AG20443 (cell line): ENCODE results near the gene RILP.

ENCODE experiments used
- DNase-seq: peaks from one replicate; pipeline ENCODE4 v3.0.0; 2012; ENCODE audit warnings: low spot score, mixed read lengths

The RILP gene

GRCh38 chr17:1627982-1628855, 21.4 kb downstream of the RILP start, which contains the start of gene SLC43A2:
SLC43A2 (minus strand) TSS chr17:1628834; CDS start chr17:1627874, 960 bp downstream.
- DNase-seq = peak; percentile 96

GRCh38 chr17:1627182-1627981, 22.3 kb downstream of the RILP start:
- peak; percentile 63 for DNase-seq

- DNase-seq = no peak
Measured at GRCh38 chr17:1626333-1626732, 23.3 kb downstream of the RILP start.

- no peak for DNase-seq
Measured at GRCh38 chr17:1625581-1625980, 24.1 kb downstream of the RILP start.

- DNase-seq = no peak
Measured at GRCh38 chr17:1625053-1625452, 24.6 kb downstream of the RILP start.

GRCh38 chr17:1624650-1625049, 25.0 kb downstream of the RILP start:
- no peak for DNase-seq

- DNase-seq = no peak
Measured at GRCh38 chr17:1623057-1623630, 26.5 kb downstream of the RILP start.

GRCh38 chr17:1621273-1621954, 28.3 kb downstream of the RILP start:
- no peak for DNase-seq

GRCh38 chr17:1620486-1620885, 29.2 kb downstream of the RILP start:
- DNase-seq = no peak

- peak; percentile 85 for DNase-seq
Measured at GRCh38 chr17:1617620-1618174, 32.0 kb downstream of the RILP start.

GRCh38 chr17:1616101-1616500, 33.6 kb downstream of the RILP start:
- no peak for DNase-seq

GRCh38 chr17:1612400-1612799, 37.3 kb downstream of the RILP start:
- no peak for DNase-seq

GRCh38 chr17:1611715-1612114, 38.0 kb downstream of the RILP start:
- no peak for DNase-seq

- no peak for DNase-seq
Measured at GRCh38 chr17:1608676-1609075, 41.0 kb downstream of the RILP start.

GRCh38 chr17:1607971-1608320, 41.7 kb downstream of the RILP start:
- no peak for DNase-seq

- no peak for DNase-seq
Measured at GRCh38 chr17:1606352-1606985, 43.2 kb downstream of the RILP start.

GRCh38 chr17:1605681-1606351, 43.9 kb downstream of the RILP start:
- DNase-seq = no peak

- DNase-seq = no peak
Measured at GRCh38 chr17:1604831-1605528, 44.7 kb downstream of the RILP start.

GRCh38 chr17:1601571-1601970, 48.1 kb downstream of the RILP start:
- DNase-seq = no peak

- no peak for DNase-seq
Measured at GRCh38 chr17:1598399-1599095, 51.1 kb downstream of the RILP start.
